ENCODE data around the gene MPG. TPM values are rescaled to one million over a fixed set of nuclear protein-coding genes. Genes with fewer than 3 reads are reported as not detected.
"Not testable (repeated sequence)": the region's sequence is repeated elsewhere in the genome, so short reads cannot be mapped to it uniquely, and the experiment has no call there.

The MPG gene
- total RNA-seq, 2 donors from 2014 or later, result 45.6 to 51.9 TPM

DNA sequence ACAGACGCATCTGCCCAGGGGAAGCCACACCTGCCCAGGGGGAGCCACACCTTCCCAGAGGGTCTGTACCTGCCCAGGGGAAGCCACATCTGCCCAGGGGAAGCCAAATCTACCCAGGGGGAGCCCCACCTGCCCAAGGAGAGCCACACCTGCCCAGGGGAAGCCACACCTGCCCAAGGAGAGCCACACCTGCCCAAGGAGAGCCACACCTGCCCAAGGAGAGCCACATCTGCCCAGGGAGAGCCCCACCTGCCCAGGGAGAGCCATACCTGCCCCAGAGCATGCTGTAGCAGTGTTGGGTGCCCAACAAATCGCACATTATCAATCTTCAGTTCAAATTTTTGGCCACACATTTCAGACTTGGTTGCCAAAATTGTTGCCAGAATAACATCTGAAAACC lies 40.8 kb downstream of the MPG start:
- Mint-ChIP-seq H3K4me1 (peaks cover under 1% of the 10 kb centered on the region), H3K27me3 (no peaks in the 10 kb centered on the region), H3K9me3 (no peaks in the 10 kb centered on the region), H3K36me3 (ENCODE audit: low read depth) (peaks cover 42% of the 10 kb centered on the region), H3K27ac (no peak overlapping the region), H3K4me3 (no peak overlapping the region)
- no peak for ATAC-seq (replicated peaks)

GRCh38 chr16:119295-119694 lies 41.3 kb downstream of the MPG start:
- H3K27me3 Mint-ChIP-seq, result no peaks in the 10 kb centered on the region
- H3K27ac Mint-ChIP-seq, result no peak overlapping the region
- no peak overlapping the region for H3K4me3 Mint-ChIP-seq
- no peaks in the 10 kb centered on the region for H3K4me1 Mint-ChIP-seq
- H3K36me3 Mint-ChIP-seq (ENCODE audit: low read depth), result peaks cover 42% of the 10 kb centered on the region
- no peak for ATAC-seq (replicated peaks)
- no peaks in the 10 kb centered on the region for H3K9me3 Mint-ChIP-seq

- Mint-ChIP-seq H3K27me3 (no peaks in the 10 kb centered on the region), H3K9me3 (no peaks in the 10 kb centered on the region), H3K36me3 (ENCODE audit: low read depth) (peaks cover 42% of the 10 kb centered on the region), H3K27ac (no peak overlapping the region), H3K4me3 (no peak overlapping the region), H3K4me1 (no peaks in the 10 kb centered on the region)
- no peak for ATAC-seq (replicated peaks)
These were observed 41.9 kb downstream of the MPG start for GRCh38 chr16:119835-120491.

GRCh38 chr16:120756-121155 lies 42.7 kb downstream of the MPG start:
- H3K36me3 Mint-ChIP-seq (ENCODE audit: low read depth), result peaks cover 37% of the 10 kb centered on the region
- H3K27me3 Mint-ChIP-seq, result no peaks in the 10 kb centered on the region
- H3K4me1 Mint-ChIP-seq, result no peaks in the 10 kb centered on the region
- no peak overlapping the region for H3K27ac Mint-ChIP-seq
- H3K9me3 Mint-ChIP-seq, result no peaks in the 10 kb centered on the region
- ATAC-seq (replicated peaks), result no peak
- no peak overlapping the region for H3K4me3 Mint-ChIP-seq

GRCh38 chr16:122361-122760 lies 44.3 kb downstream of the MPG start:
- Mint-ChIP-seq H3K9me3 (no peaks in the 10 kb centered on the region), H3K4me3 (no peak overlapping the region), H3K27ac (no peak overlapping the region), H3K36me3 (ENCODE audit: low read depth) (peaks cover 21% of the 10 kb centered on the region), H3K27me3 (no peaks in the 10 kb centered on the region), H3K4me1 (no peaks in the 10 kb centered on the region)
- no peak for ATAC-seq (replicated peaks)

DNA sequence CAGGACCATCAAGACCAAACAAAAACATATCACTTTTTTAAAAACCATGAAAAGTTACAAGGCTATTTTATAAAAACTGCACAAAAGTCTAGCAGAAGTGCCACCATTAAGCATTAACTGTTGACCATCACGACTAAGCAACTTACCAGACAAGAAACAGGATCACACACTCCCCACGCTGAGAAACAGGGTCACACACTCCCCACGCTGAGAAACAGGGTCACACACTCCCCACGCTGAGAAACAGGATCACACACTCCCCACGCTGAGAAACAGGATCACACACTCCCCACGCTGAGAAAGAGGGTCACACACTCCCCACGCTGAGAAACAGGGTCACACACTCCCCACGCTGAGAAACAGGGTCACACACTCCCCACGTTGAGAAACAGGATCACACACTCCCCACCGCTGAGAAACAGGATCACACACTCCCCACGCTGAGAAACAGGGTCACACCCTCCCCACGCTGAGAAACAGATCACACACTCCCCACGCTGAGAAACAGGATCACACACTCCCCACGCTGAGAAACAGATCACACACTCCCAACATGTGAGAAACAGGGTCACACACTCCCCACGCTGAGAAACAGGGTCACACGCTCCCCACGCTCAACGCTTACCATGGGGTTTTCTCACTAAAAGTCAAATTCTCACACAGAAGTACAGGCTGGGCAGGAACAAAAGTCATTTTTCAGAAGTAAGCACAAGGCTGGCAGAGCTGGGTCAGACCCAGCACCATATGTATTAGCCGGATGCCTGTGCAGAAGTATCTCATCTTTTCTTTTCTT lies 45.7 kb downstream of the MPG start:
- not testable (repeated sequence) for H3K27me3 Mint-ChIP-seq; H3K4me3 Mint-ChIP-seq; ATAC-seq (replicated peaks); H3K27ac Mint-ChIP-seq; H3K4me1 Mint-ChIP-seq; H3K9me3 Mint-ChIP-seq
- peaks cover 25% of the 10 kb centered on the region for H3K36me3 Mint-ChIP-seq (ENCODE audit: low read depth)

DNA sequence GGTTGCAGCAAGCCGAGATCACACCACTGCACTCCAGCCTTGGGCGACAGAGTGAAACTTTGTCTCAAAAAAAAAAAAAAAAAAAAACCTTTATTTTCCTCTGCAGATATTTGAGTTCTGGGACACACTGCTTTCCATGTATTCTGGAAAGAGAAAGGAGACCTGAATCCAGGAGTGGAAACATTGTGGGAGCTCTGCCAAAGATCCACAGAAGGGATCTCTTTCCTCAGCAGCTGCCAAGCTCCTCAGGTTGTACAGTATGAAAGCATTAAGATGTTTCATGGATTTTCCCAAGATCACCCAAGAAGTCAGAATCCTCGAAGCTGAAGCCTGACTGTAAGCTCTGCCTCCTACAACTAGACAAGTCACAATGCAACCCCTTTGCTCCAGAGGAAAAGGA lies 47.0 kb downstream of the MPG start:
- H3K9me3 Mint-ChIP-seq, result no peaks in the 10 kb centered on the region
- H3K27me3 Mint-ChIP-seq, result no peaks in the 10 kb centered on the region
- no peak overlapping the region for H3K27ac Mint-ChIP-seq
- H3K4me1 Mint-ChIP-seq, result no peaks in the 10 kb centered on the region
- peaks cover 25% of the 10 kb centered on the region for H3K36me3 Mint-ChIP-seq (ENCODE audit: low read depth)
- ATAC-seq (replicated peaks), result no peak
- H3K4me3 Mint-ChIP-seq, result no peak overlapping the region

DNA sequence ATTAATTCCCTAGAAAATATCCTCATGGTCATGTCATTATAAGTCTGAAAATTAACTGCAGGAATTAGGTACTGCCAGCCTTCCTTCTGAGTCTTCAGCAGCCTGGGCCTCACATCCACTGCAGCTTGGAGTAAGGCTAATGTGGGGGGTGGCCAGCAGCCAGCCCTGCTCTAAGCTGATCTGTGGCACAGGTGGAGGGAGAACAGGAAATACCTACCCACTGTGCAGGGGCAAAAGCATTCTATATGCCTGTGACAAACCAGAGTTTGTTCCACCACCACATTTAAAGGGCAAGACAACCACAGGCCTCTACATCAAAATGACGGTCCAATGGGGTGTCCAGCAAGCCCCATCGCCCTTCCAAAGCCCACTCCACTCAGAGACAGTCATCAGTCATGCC lies 51.0 kb downstream of the MPG start:
- Mint-ChIP-seq H3K27me3 (no peaks in the 10 kb centered on the region), H3K4me1 (no peaks in the 10 kb centered on the region), H3K9me3 (no peaks in the 10 kb centered on the region), H3K36me3 (ENCODE audit: low read depth) (peaks cover 10% of the 10 kb centered on the region), H3K4me3 (no peak overlapping the region), H3K27ac (no peak overlapping the region)
- ATAC-seq (replicated peaks), result no peak

DNA sequence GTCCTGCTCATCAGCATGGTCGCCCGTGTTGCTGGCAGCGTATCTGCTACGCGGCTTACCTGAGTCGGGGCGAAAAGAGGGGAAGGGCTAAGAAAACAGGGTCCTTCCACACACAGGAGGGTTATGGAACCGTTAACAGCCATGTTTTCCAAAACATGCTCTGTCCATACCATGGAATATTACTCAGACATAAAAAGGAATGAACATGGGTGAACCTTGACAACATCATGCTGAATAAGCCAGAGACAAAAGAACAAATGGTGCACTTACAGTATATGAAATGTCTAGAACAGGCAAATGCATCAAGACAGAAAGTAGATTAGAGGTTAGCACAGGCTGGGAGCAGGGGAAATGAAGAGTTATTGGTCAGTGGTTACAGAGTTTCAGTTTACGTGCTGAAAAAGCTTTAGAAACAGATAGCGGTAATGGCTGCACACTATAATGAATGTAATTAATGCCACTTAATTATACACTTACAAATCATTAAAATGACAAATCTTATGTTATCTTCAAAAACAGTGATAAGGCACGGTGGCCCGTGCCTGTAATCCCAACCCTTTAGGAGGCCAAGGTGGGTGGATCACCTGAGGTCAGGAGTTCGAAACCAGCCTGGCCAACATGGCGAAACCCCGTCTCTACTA lies 52.6 kb downstream of the MPG start:
- peaks cover 5% of the 10 kb centered on the region for H3K36me3 Mint-ChIP-seq (ENCODE audit: low read depth)
- no peak for ATAC-seq (replicated peaks)
- H3K27me3 Mint-ChIP-seq, result no peaks in the 10 kb centered on the region
- H3K27ac Mint-ChIP-seq, result no peak overlapping the region
- H3K4me3 Mint-ChIP-seq, result no peak overlapping the region
- H3K9me3 Mint-ChIP-seq, result no peaks in the 10 kb centered on the region
- no peaks in the 10 kb centered on the region for H3K4me1 Mint-ChIP-seq

GRCh38 chr16:132120-132519 lies 54.1 kb downstream of the MPG start:
- Mint-ChIP-seq H3K4me1 (no peaks in the 10 kb centered on the region), H3K27me3 (no peaks in the 10 kb centered on the region), H3K9me3 (no peaks in the 10 kb centered on the region), H3K36me3 (ENCODE audit: low read depth) (peaks cover 5% of the 10 kb centered on the region), H3K4me3 (no peak overlapping the region), H3K27ac (no peak overlapping the region)
- no peak for ATAC-seq (replicated peaks)

- Mint-ChIP-seq H3K27ac (no peak overlapping the region), H3K4me3 (no peak overlapping the region), H3K36me3 (ENCODE audit: low read depth) (peaks cover 4% of the 10 kb centered on the region), H3K9me3 (no peaks in the 10 kb centered on the region), H3K4me1 (no peaks in the 10 kb centered on the region), H3K27me3 (no peaks in the 10 kb centered on the region)
- ATAC-seq (replicated peaks), result no peak
These were observed 55.7 kb downstream of the MPG start for GRCh38 chr16:133716-134115.

Other genes with a start within 250 kb of the MPG start
- gene POLR3K, start 24.6 kb upstream of the MPG start, total RNA-seq, result 10 to 100 TPM; 26.4 to 61.9 TPM
- 10 to 100 TPM; 34.4 to 60.3 TPM for gene SNRNP25, start 24.4 kb upstream of the MPG start, total RNA-seq
- gene RHBDF1, start 5.6 kb upstream of the MPG start, total RNA-seq, result under 1 TPM in 1 of 2 donors, not detected in 1; 0.24 TPM
- 10 to 100 TPM; 33.7 to 48.3 TPM for gene NPRL3, start 60.4 kb downstream of the MPG start, total RNA-seq
- gene HBZ, start 74.4 kb downstream of the MPG start, total RNA-seq, result not detected
- not detected for gene HBM, start 87.8 kb downstream of the MPG start, total RNA-seq
- gene HBA2, start 94.7 kb downstream of the MPG start, total RNA-seq, result not detected
- not detected for gene HBA1, start 98.5 kb downstream of the MPG start, total RNA-seq
- gene HBQ1, start 102.2 kb downstream of the MPG start, total RNA-seq, result not detected
- gene LUC7L, start 151.2 kb downstream of the MPG start, total RNA-seq, result 10 to 100 TPM; 54.8 to 65.4 TPM
- 1 to 10 TPM; 4.0 to 6.8 TPM for gene FAM234A, start 156.6 kb downstream of the MPG start, total RNA-seq
- under 1 TPM in 1 of 2 donors, not detected in 1; 0.11 TPM for gene RGS11, start 197.7 kb downstream of the MPG start, total RNA-seq
- not detected for gene ARHGDIG, start 202.4 kb downstream of the MPG start, total RNA-seq
- not detected for gene PDIA2, start 204.9 kb downstream of the MPG start, total RNA-seq

All from activated T-helper 17 cell treated with anti-CD3 and anti-CD28 coated beads, Interleukin-2, amount 50 U/mL, for 72 hours (primary cell).